CD4-positive, alpha-beta T cell treated with Interleukin-10 for 1 hour (primary cell): ENCODE data around the gene AGPAT4.
"Not testable (repeated sequence)": the region's sequence is repeated elsewhere in the genome, so short reads cannot be mapped to it uniquely, and the experiment has no call there.

Source experiments
- DNase-seq: peaks from one replicate; pipeline ENCODE4 v3.0.0-alpha.2; 2020

Gene AGPAT4

GRCh38 chr6:161195386-161195785 is 78.5 kb downstream of the AGPAT4 start:
- DNase-seq: no peak

GRCh38 chr6:161194374-161194773 is 79.5 kb downstream of the AGPAT4 start:
- no peak for DNase-seq

GRCh38 chr6:161192636-161193411 is 81.0 kb downstream of the AGPAT4 start:
- DNase-seq: no peak

- DNase-seq: no peak
Measured at GRCh38 chr6:161191671-161192070, 82.2 kb downstream of the AGPAT4 start.

GRCh38 chr6:161191007-161191406 is 82.9 kb downstream of the AGPAT4 start:
- no peak for DNase-seq

GRCh38 chr6:161189891-161190290 is 84.0 kb downstream of the AGPAT4 start:
- DNase-seq: no peak

- no peak for DNase-seq
Measured at GRCh38 chr6:161188547-161189465, 85.1 kb downstream of the AGPAT4 start.

- no peak for DNase-seq
Measured at GRCh38 chr6:161186173-161186769, 87.6 kb downstream of the AGPAT4 start.

- no peak for DNase-seq
Measured at GRCh38 chr6:161181121-161181520, 92.7 kb downstream of the AGPAT4 start.

GRCh38 chr6:161178155-161178554 is 95.7 kb downstream of the AGPAT4 start:
- not testable (repeated sequence) for DNase-seq

- DNase-seq: not testable (repeated sequence)
Measured at GRCh38 chr6:161176428-161176827, 97.4 kb downstream of the AGPAT4 start.

GRCh38 chr6:161172769-161173168 is 101.1 kb downstream of the AGPAT4 start:
- DNase-seq: not testable (repeated sequence)

GRCh38 chr6:161171207-161171606 is 102.7 kb downstream of the AGPAT4 start:
- DNase-seq: no peak

GRCh38 chr6:161169696-161170095 is 104.2 kb downstream of the AGPAT4 start:
- DNase-seq: no peak

GRCh38 chr6:161169035-161169434 is 104.8 kb downstream of the AGPAT4 start:
- no peak for DNase-seq

- no peak for DNase-seq
Measured at GRCh38 chr6:161168281-161168891, 105.5 kb downstream of the AGPAT4 start.

GRCh38 chr6:161166677-161167076 is 107.2 kb downstream of the AGPAT4 start:
- no peak for DNase-seq

- no peak for DNase-seq
Measured at GRCh38 chr6:161166176-161166575, 107.7 kb downstream of the AGPAT4 start.

- DNase-seq: no peak
Measured at GRCh38 chr6:161164182-161164625, 109.7 kb downstream of the AGPAT4 start.

- DNase-seq: no peak
Measured at GRCh38 chr6:161163466-161164181, 110.2 kb downstream of the AGPAT4 start.

GRCh38 chr6:161162722-161163121 is 111.1 kb downstream of the AGPAT4 start:
- no peak for DNase-seq
